Measurements from ENCODE around the gene EEA1. TPM values are rescaled to one million over a fixed set of nuclear protein-coding genes. Genes with fewer than 3 reads are reported as not detected.

The EEA1 gene
- total RNA-seq, 1 experiment from 2014 or later = 14.9 TPM

GRCh38 chr12:92745856-92746550 lies 183.1 kb downstream of the EEA1 start:
- Histone ChIP-seq H3K14ac (ENCODE audit: insufficient read depth, low read length) (no peak overlapping the region), H2BK5ac (ENCODE audit: insufficient read length, low read length) (no peak overlapping the region), H4K5ac (ENCODE audit: insufficient read length, low read depth, low read length) (no peak overlapping the region), H2AFZ (ENCODE audit: low read length) (no peak overlapping the region), H4K91ac (ENCODE audit: insufficient read length, low read depth, low read length) (no peak overlapping the region), H4K8ac (replicated peaks; ENCODE audit: insufficient read length, low read depth, low read length) (no peak overlapping the region), H3K18ac (ENCODE audit: insufficient read length, low read depth, low read length) (no peak overlapping the region), H2BK120ac (ENCODE audit: low read depth, low read length, poor library complexity, severe bottlenecking) (no peak overlapping the region), H3K4me2 (ENCODE audit: insufficient read depth, insufficient read length, low read length) (no peak overlapping the region), H3K23me2 (ENCODE audit: insufficient read length, low read depth, low read length, poor library complexity, severe bottlenecking) (no peaks in the 10 kb centered on the region), H3K4me1 (ENCODE audit: insufficient read depth, low read length) (no peaks in the 10 kb centered on the region), H4K20me1 (ENCODE audit: control insufficient read depth, insufficient read depth, insufficient read length) (no peaks in the 10 kb centered on the region), H3K4ac (ENCODE audit: low read depth, low read length) (no peak overlapping the region), H2BK12ac (ENCODE audit: insufficient read length, low read depth, low read length) (no peak overlapping the region), H3K79me1 (ENCODE audit: insufficient read depth, low read depth, low read length, poor library complexity, severe bottlenecking) (no peaks in the 10 kb centered on the region), H2AK5ac (ENCODE audit: insufficient read length, low read length) (no peak overlapping the region), H2BK15ac (ENCODE audit: low read depth, low read length) (no peak overlapping the region), H3K9me3 (ENCODE audit: control insufficient read depth, low read depth, low read length) (no peaks in the 10 kb centered on the region), H3K23ac (ENCODE audit: insufficient read length, low read depth, low read length) (no peak overlapping the region), H2BK20ac (ENCODE audit: low read depth, low read length, poor library complexity, severe bottlenecking) (no peak overlapping the region), H3K79me2 (ENCODE audit: insufficient read depth, low read length) (no peaks in the 10 kb centered on the region), H3K27me3 (ENCODE audit: insufficient read depth, low read length) (no peaks in the 10 kb centered on the region), H3K9ac (ENCODE audit: extremely low read depth, insufficient read length, low read length) (no peak overlapping the region), H3K27ac (ENCODE audit: insufficient read length, low read depth, low read length) (no peak overlapping the region), H3T11ph (ENCODE audit: low read length) (no peak overlapping the region), H3K56ac (ENCODE audit: insufficient read length, low read depth, low read length) (no peak overlapping the region)
- Mint-ChIP-seq H3K36me3 (ENCODE audit: insufficient read depth in 1 of 3, low read depth in 3 of 3) (no peaks in the 10 kb centered on the region), H3K4me3 (no peak overlapping the region), H3K4me1 (no peaks in the 10 kb centered on the region), H3K27me3 (ENCODE audit: low read depth) (no peaks in the 10 kb centered on the region), H3K27ac (no peak overlapping the region), H3K9me3 (no peaks in the 10 kb centered on the region)
- WGBS (ENCODE audit: extremely low coverage, insufficient read length, low lambda C conversion rate) = no CpG with 5 or more reads among the region's 4 CpGs
- no peak for DNase-seq
- TF ChIP-seq CTCF (conservative IDR thresholded peaks at IDR 0.05) = no peak

All from H9 (cell line).